Sigmoid colon (tissue), 7 donors: Measurements from ENCODE around the gene MGAT5. TPM values are rescaled to one million over a fixed set of nuclear protein-coding genes. Genes with fewer than 3 reads are reported as not detected.

Experiments
- DNase-seq: peaks from one replicate; pipeline ENCODE4 v3.0.0-alpha.2; 2019
- H3K27ac ChIP-seq, 4 donors: fragments of 200-600 bp; sonication (generic); one replicate each; pipeline ENCODE4 v1.5.1; 2016 to 2019; ENCODE audit warnings: mild to moderate bottlenecking in 1 of 4
- H3K27me3 ChIP-seq, 3 donors: fragments of 200-600 bp; sonication (generic); one replicate each; pipeline ENCODE4 v1.5.1; 2019; ENCODE audit warnings: mild to moderate bottlenecking in 1 of 3
- H3K36me3 ChIP-seq, 4 donors: fragments of 200-600 bp; sonication (generic); one replicate each; pipeline ENCODE4 v1.5.1; 2016 to 2019
- H3K4me1 ChIP-seq, 4 donors: fragments of 200-600 bp; sonication (generic); one replicate each; pipeline ENCODE4 v1.5.1; 2017 to 2019
- H3K4me3 ChIP-seq, 4 donors: fragments of 200-600 bp; sonication (generic); one replicate each; pipeline ENCODE4 v1.5.1; 2017 to 2019; ENCODE audit warnings: mild to moderate bottlenecking in 2 of 4, moderate library complexity in 1 of 4
- H3K9me3 ChIP-seq, 4 donors: fragments of 200-600 bp in 3 of 4; sonication (generic) in 3 of 4; one replicate each; pipeline versions ENCODE4 v1.5.1 to v1.6.1; 2013 to 2019
- EP300 ChIP-seq, 4 donors: sonication (generic); formaldehyde crosslinking; IDR thresholded peaks; one replicate each; pipeline ENCODE4 v1.6.1; 2017; ENCODE audit warnings: antibody characterized with exemption in 4 of 4
- POLR2A ChIP-seq, 2 donors: fragments of 450-650 bp; IDR thresholded peaks; one replicate each; pipeline ENCODE4 v1.6.1; 2016; ENCODE audit warnings: antibody characterized with exemption in 2 of 2, mild to moderate bottlenecking in 2 of 2, moderate library complexity in 2 of 2
- POLR2AphosphoS5 ChIP-seq, 4 donors: sonication (generic); formaldehyde crosslinking; IDR thresholded peaks; one replicate each; pipeline ENCODE4 v1.6.1; 2017; ENCODE audit warnings: antibody characterized with exemption in 4 of 4
- WGBS, 2 donors: extraction: QIAGEN DNeasy Blood & Tissue Kit; methylation state at CpG; one replicate each; pipeline ENCODE4 v1.1.7; 2013; 5-methylcytosine and 5-hydroxymethylcytosine counted together
- intact Hi-C: fragments of 100-400 bp; cut with DNase I; formaldehyde crosslinking; loops from one replicate; pipeline ENCODE4 v1.15.1; 2023
- polyA plus RNA-seq, 3 donors: library from polyadenylated mRNA; stranded (reverse); fragments of 200-250 nt; gene quantifications; one replicate each; pipeline ENCODE4 v1.2.3, GENCODE V29; 2013
- total RNA-seq, 4 donors: library from RNA; depleted of rRNA; stranded (reverse); fragments of >200 nt; gene quantifications; one replicate each; pipeline ENCODE4 v1.1.0, GENCODE V29; 2016
- TF ChIP-seq, protein P1 (sequence below), 4 experiments: fragments of 450-650 bp in 3 of 4; fragments of 200-600 bp in 1 of 4; IDR thresholded peaks; one replicate each; pipeline ENCODE4 v1.5.1; 2016 to 2019; ENCODE audit warnings: antibody characterized with exemption in 4 of 4, mild to moderate bottlenecking in 3 of 4, moderate library complexity in 2 of 4
- donor health status: healthy with polysubstance abuse.
- donor health status: Bipolar disorder and iron deficiency.
- donor health status: healthy.

The MGAT5 gene
- total and polyA plus RNA-seq, 7 donors, result 3.0 to 42.4 (median 30.3) TPM

DNA sequence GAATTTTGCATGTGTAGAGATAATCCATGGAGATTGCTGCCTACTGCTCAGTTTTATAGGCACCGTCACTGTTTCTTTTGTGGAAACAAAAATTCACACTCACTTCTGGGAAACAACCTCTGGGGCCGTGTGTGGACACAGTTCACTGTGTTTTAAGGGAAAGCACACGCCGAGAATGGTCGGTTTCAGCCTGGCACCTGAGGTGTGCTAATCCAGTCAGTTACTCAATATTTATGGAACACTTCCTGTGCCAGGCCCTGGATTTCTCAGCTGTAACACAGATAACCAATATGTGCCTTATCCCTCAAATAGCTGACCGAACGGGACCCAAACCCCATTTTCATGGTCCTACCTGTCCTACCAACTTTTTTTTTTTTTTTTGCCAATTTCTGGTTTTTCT, 179.6 kb downstream of the MGAT5 start:
- Histone ChIP-seq H3K36me3 (peaks cover 0 to 24% (median 2%) of the 10 kb centered on the region in 4 donors), H3K27ac (no peak overlapping the region), H3K9me3 (no peaks in the 10 kb centered on the region), H3K27me3 (no peaks in the 10 kb centered on the region), H3K4me3 (no peak overlapping the region), H3K4me1 (no peaks in the 10 kb centered on the region)
- no peak for DNase-seq
- WGBS, 2 donors, result 88 to 95% methylated on average over 7 of the region's 7 CpGs
- TF ChIP-seq POLR2A (IDR thresholded peaks at IDR 0.05) (no peak), POLR2AphosphoS5 (IDR thresholded peaks at IDR 0.05) (no peak), EP300 (IDR thresholded peaks at IDR 0.05) (no peak)
- TF ChIP-seq, protein P1, sequence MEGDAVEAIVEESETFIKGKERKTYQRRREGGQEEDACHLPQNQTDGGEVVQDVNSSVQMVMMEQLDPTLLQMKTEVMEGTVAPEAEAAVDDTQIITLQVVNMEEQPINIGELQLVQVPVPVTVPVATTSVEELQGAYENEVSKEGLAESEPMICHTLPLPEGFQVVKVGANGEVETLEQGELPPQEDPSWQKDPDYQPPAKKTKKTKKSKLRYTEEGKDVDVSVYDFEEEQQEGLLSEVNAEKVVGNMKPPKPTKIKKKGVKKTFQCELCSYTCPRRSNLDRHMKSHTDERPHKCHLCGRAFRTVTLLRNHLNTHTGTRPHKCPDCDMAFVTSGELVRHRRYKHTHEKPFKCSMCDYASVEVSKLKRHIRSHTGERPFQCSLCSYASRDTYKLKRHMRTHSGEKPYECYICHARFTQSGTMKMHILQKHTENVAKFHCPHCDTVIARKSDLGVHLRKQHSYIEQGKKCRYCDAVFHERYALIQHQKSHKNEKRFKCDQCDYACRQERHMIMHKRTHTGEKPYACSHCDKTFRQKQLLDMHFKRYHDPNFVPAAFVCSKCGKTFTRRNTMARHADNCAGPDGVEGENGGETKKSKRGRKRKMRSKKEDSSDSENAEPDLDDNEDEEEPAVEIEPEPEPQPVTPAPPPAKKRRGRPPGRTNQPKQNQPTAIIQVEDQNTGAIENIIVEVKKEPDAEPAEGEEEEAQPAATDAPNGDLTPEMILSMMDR (IDR thresholded peaks at IDR 0.05), result no peak
- intact Hi-C loops, result loop anchor here (10.0 kb wide), 1 partner anchor 449 kb away; no protein-coding TSS in a partner anchor

DNA sequence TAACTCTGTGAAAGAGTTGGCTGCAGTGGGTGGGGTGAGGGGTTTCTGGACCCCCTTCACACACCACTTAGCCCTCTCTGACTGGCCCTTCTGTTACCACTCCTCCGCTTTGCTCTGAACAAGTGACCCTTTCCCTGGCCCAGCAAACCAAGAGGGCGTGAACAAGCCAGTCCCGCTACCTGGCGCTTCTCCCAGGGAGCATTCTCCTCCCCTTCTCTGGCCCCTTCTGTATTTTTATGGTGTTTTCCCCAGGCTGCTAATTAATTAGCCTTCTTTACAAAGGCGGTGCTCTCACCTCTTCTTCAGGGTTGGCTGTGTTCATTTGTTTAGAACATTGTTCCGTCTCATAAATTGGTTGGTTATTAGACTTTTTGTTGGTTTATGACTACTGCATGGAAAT, 180.1 kb downstream of the MGAT5 start:
- Histone ChIP-seq H3K4me1 (no peaks in the 10 kb centered on the region), H3K27ac (no peak overlapping the region), H3K9me3 (no peaks in the 10 kb centered on the region), H3K36me3 (peaks cover 0 to 19% (median 2%) of the 10 kb centered on the region in 4 donors), H3K4me3 (no peak overlapping the region), H3K27me3 (no peaks in the 10 kb centered on the region)
- DNase-seq, result no peak
- 97% methylated on average over 6 of the region's 6 CpGs for WGBS, 2 donors
- TF ChIP-seq EP300 (IDR thresholded peaks at IDR 0.05) (no peak), POLR2AphosphoS5 (IDR thresholded peaks at IDR 0.05) (no peak), POLR2A (IDR thresholded peaks at IDR 0.05) (no peak)
- TF ChIP-seq, protein P1 (IDR thresholded peaks at IDR 0.05), result no peak
- intact Hi-C loops, result loop anchor here (10.0 kb wide), 1 partner anchor 449 kb away; no protein-coding TSS in a partner anchor

DNA sequence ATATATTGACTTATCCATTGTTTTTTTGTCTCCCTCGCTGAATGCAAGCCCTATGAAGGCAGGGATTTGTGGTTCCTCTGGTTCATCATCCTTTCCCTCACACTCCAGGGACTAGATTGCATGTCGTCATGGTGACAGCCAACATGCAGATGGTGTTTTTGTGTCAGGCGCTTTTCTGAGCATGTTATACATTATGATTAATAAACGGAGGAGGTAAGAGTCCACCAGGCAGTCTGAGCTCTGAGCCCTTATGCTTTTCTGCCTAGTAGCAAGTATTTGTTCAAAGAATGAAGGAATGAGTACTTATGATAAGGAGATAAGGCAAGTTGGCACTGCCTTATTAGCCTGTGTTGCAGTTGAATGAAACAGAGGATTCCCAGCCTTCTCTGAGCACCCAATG, 181.6 kb downstream of the MGAT5 start:
- Histone ChIP-seq H3K4me3 (no peak overlapping the region), H3K27me3 (no peaks in the 10 kb centered on the region), H3K4me1 (no peaks in the 10 kb centered on the region), H3K9me3 (no peaks in the 10 kb centered on the region), H3K36me3 (peaks cover 0 to 15% (median 0%) of the 10 kb centered on the region in 4 donors), H3K27ac (no peak overlapping the region)
- WGBS, 2 donors, result 95 to 96% methylated on average over 4 of the region's 4 CpGs
- DNase-seq, result no peak
- TF ChIP-seq EP300 (IDR thresholded peaks at IDR 0.05) (no peak), POLR2A (IDR thresholded peaks at IDR 0.05) (no peak), POLR2AphosphoS5 (IDR thresholded peaks at IDR 0.05) (no peak)
- TF ChIP-seq, protein P1 (IDR thresholded peaks at IDR 0.05), result no peak
- intact Hi-C loops, result loop anchor here (10.0 kb wide), 1 partner anchor 451 kb away; no protein-coding TSS in a partner anchor

DNA sequence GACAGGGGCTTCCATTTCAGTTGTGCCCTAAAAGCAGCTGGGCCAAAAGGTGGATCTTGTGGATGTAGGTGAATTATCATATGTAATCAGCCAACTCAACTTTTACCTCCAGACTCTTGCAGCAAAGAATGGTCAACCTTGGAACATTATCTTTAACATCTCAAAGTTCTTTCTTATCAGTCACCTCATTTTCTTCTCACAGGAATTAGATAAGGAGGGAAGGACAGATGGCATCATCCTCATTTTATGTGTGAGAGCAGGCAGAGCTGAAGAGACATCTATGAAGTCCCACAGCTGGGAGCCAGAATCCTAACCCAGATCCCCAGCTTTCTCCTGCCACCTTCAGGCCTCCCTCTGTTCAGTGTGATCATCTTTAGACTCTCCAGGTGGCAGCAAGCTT, 182.1 kb downstream of the MGAT5 start:
- no peaks in the 10 kb centered on the region for H3K9me3 ChIP-seq
- no peak for TF ChIP-seq EP300 (IDR thresholded peaks at IDR 0.05)
- no peak for TF ChIP-seq POLR2AphosphoS5 (IDR thresholded peaks at IDR 0.05)
- TF ChIP-seq, protein P1 (IDR thresholded peaks at IDR 0.05), result no peak
- no peak for TF ChIP-seq POLR2A (IDR thresholded peaks at IDR 0.05)
- no peaks in the 10 kb centered on the region for H3K27me3 ChIP-seq
- H3K4me1 ChIP-seq, result no peaks in the 10 kb centered on the region
- intact Hi-C loops, result loop anchor here (10.0 kb wide), 1 partner anchor 451 kb away; no protein-coding TSS in a partner anchor
- peaks cover 0 to 15% (median 0%) of the 10 kb centered on the region in 4 donors for H3K36me3 ChIP-seq
- H3K27ac ChIP-seq, result no peak overlapping the region
- no peak overlapping the region for H3K4me3 ChIP-seq
- no peak for DNase-seq

DNA sequence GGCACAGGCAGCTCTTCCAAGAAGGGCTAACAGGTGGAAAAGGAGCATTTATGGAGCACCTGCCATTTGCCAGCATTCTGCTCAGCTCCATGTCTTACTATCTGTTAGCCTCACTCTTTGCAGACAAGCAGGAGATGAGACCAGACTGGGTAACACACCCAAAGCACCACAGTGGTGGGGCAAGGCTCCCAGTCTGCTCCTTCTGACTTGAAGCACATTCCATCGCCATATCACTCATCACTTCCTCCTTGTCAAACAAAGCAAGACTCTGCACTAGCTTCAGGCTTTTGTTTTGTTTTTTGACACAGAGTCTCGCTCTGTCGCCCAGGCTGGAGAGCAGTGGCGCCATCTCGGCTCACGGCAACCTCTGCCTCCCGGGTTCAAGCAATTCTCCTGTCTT, 182.8 kb downstream of the MGAT5 start:
- H3K4me1 ChIP-seq, result no peaks in the 10 kb centered on the region
- H3K27me3 ChIP-seq, result no peaks in the 10 kb centered on the region
- no peak for DNase-seq
- WGBS, 2 donors, result 95 to 98% methylated on average over 7 of the region's 7 CpGs
- peaks cover 0 to 14% (median 0%) of the 10 kb centered on the region in 4 donors for H3K36me3 ChIP-seq
- no peak overlapping the region for H3K4me3 ChIP-seq
- no peaks in the 10 kb centered on the region for H3K9me3 ChIP-seq
- TF ChIP-seq, protein P1 (IDR thresholded peaks at IDR 0.05), result no peak
- TF ChIP-seq EP300 (IDR thresholded peaks at IDR 0.05), result no peak
- TF ChIP-seq POLR2AphosphoS5 (IDR thresholded peaks at IDR 0.05), result no peak
- TF ChIP-seq POLR2A (IDR thresholded peaks at IDR 0.05), result no peak
- H3K27ac ChIP-seq, result no peak overlapping the region
- intact Hi-C loops, result loop anchor here (10.0 kb wide), 1 partner anchor 452 kb away; no protein-coding TSS in a partner anchor
